ENCODE measurements around the gene HK3.

GRCh38 chr5:176875014-176875550 is 24.1 kb downstream of the HK3 start:
- no peak for TF ChIP-seq CTCF (IDR thresholded peaks at IDR 0.05; ENCODE audit: low read length)
- no peak for TF ChIP-seq EZH2 (IDR thresholded peaks at IDR 0.05; ENCODE audit: borderline replicate concordance, low read length)

Data from OCI-LY1 (cell line).